PC-3 (cell line): ENCODE results near the gene SPEF2.

Experiments
- CTCF ChIP-seq: fragments of 300-600 bp; sonication (generic); conservative IDR thresholded peaks from 2 replicates; pipeline ENCODE4 v1.5.1; 2017; ENCODE audit warnings: antibody characterized with exemption, low read depth, mild to moderate bottlenecking, low read length
- EZH2 ChIP-seq: fragments of 300-600 bp; sonication (generic); IDR thresholded peaks from one replicate; pipeline ENCODE4 v1.6.1; 2017; ENCODE audit warnings: antibody characterized with exemption, mild to moderate bottlenecking, low read length; ENCODE audit not compliant: unreplicated experiment

- no peak for TF ChIP-seq CTCF
- no peak for TF ChIP-seq EZH2
Observed at GRCh38 chr5:35781181-35781790, 163.6 kb downstream of the SPEF2 start.
